ENCODE measurements around the gene DAND5. TPM values are rescaled to one million over a fixed set of nuclear protein-coding genes. Genes with fewer than 3 reads are reported as not detected.

DAND5 gene
- total RNA-seq, 1 donor from 2014 or later, result not detected

DNA sequence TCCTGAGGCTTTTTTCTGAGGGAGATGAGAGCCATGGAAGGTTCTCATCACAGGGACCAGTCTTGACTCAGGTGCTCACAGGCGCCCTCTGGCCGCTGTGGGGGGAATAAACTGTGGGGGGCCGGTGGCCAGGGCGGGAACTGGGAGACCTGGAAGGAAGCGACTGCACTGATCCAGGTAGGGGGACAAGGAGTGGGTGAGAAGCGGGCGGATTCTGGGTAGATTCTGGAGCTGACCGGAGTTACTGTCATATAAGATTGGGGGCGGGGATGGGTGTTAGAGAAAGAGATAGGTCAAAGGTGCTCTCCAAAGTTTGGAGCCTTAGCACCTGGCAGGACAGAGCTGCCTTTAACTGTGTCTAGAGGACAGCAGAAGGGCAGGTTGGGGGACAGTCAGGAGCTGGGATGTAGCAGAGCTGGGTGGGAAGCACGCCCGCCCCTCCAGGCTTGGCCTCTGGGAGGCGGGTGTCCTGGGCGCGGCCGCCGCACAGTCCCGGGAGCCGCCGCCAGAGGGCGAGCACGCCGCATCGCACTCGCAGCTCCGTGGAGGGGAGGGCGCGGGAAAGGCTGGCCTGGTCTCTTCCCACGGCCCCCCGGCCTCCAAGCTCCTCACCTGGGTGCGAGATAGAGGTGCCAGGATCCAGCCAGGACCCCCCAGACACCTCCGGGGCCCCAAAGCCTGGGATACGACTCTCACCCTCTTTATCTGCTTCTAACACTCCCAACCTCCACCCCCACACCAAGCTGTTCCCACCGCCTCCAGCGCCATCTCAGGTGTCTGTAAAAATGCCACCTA, 4.2 kb upstream of the DAND5 start:
- TF ChIP-seq, protein P1, sequence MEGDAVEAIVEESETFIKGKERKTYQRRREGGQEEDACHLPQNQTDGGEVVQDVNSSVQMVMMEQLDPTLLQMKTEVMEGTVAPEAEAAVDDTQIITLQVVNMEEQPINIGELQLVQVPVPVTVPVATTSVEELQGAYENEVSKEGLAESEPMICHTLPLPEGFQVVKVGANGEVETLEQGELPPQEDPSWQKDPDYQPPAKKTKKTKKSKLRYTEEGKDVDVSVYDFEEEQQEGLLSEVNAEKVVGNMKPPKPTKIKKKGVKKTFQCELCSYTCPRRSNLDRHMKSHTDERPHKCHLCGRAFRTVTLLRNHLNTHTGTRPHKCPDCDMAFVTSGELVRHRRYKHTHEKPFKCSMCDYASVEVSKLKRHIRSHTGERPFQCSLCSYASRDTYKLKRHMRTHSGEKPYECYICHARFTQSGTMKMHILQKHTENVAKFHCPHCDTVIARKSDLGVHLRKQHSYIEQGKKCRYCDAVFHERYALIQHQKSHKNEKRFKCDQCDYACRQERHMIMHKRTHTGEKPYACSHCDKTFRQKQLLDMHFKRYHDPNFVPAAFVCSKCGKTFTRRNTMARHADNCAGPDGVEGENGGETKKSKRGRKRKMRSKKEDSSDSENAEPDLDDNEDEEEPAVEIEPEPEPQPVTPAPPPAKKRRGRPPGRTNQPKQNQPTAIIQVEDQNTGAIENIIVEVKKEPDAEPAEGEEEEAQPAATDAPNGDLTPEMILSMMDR (IDR thresholded peaks at IDR 0.05), result peak; percentile 90
- peak overlapping the region; percentile 92 for H3K4me3 Mint-ChIP-seq (ENCODE audit: unreplicated experiment)
- no peaks in the 10 kb centered on the region for H3K36me3 Mint-ChIP-seq (ENCODE audit: unreplicated experiment)
- H3K4me1 Mint-ChIP-seq (ENCODE audit: unreplicated experiment), result peaks cover 18% of the 10 kb centered on the region
- H3K9me3 Mint-ChIP-seq (ENCODE audit: unreplicated experiment), result no peaks in the 10 kb centered on the region
- H3K27ac Mint-ChIP-seq (ENCODE audit: unreplicated experiment), result peak overlapping the region; percentile 79
- H3K27me3 Mint-ChIP-seq (ENCODE audit: unreplicated experiment), result no peaks in the 10 kb centered on the region
- peak; percentile 95 for DNase-seq (ENCODE audit: extremely low spot score, unreplicated experiment)

- Mint-ChIP-seq H3K9me3 (ENCODE audit: unreplicated experiment) (no peaks in the 10 kb centered on the region), H3K4me3 (ENCODE audit: unreplicated experiment) (peak overlapping the region; percentile 59), H3K36me3 (ENCODE audit: unreplicated experiment) (no peaks in the 10 kb centered on the region), H3K4me1 (ENCODE audit: unreplicated experiment) (peaks cover 22% of the 10 kb centered on the region), H3K27ac (ENCODE audit: unreplicated experiment) (no peak overlapping the region), H3K27me3 (ENCODE audit: unreplicated experiment) (no peaks in the 10 kb centered on the region)
- DNase-seq (ENCODE audit: extremely low spot score, unreplicated experiment), result no peak
- TF ChIP-seq, protein P1 (IDR thresholded peaks at IDR 0.05), result no peak
Observed at GRCh38 chr19:12965812-12966135, 3.6 kb upstream of the DAND5 start.

- H3K9me3 Mint-ChIP-seq (ENCODE audit: unreplicated experiment), result no peaks in the 10 kb centered on the region
- H3K27me3 Mint-ChIP-seq (ENCODE audit: unreplicated experiment), result no peaks in the 10 kb centered on the region
- no peak overlapping the region for H3K4me3 Mint-ChIP-seq (ENCODE audit: unreplicated experiment)
- TF ChIP-seq, protein P1 (IDR thresholded peaks at IDR 0.05), result no peak
- H3K27ac Mint-ChIP-seq (ENCODE audit: unreplicated experiment), result no peak overlapping the region
- DNase-seq (ENCODE audit: extremely low spot score, unreplicated experiment), result no peak
- peaks cover 22% of the 10 kb centered on the region for H3K4me1 Mint-ChIP-seq (ENCODE audit: unreplicated experiment)
- no peaks in the 10 kb centered on the region for H3K36me3 Mint-ChIP-seq (ENCODE audit: unreplicated experiment)
Observed at GRCh38 chr19:12967907-12968306, 1.5 kb upstream of the DAND5 start.

- H3K36me3 Mint-ChIP-seq (ENCODE audit: unreplicated experiment), result no peaks in the 10 kb centered on the region
- no peak for DNase-seq (ENCODE audit: extremely low spot score, unreplicated experiment)
- H3K4me3 Mint-ChIP-seq (ENCODE audit: unreplicated experiment), result no peak overlapping the region
- peaks cover 18% of the 10 kb centered on the region for H3K4me1 Mint-ChIP-seq (ENCODE audit: unreplicated experiment)
- no peak overlapping the region for H3K27ac Mint-ChIP-seq (ENCODE audit: unreplicated experiment)
- peaks cover 2% of the 10 kb centered on the region for H3K27me3 Mint-ChIP-seq (ENCODE audit: unreplicated experiment)
- TF ChIP-seq, protein P1 (IDR thresholded peaks at IDR 0.05), result no peak
- no peaks in the 10 kb centered on the region for H3K9me3 Mint-ChIP-seq (ENCODE audit: unreplicated experiment)
Observed at GRCh38 chr19:12970070-12970820, 869 bp downstream of the DAND5 start.

- TF ChIP-seq, protein P1 (IDR thresholded peaks at IDR 0.05), result no peak
- peaks cover 18% of the 10 kb centered on the region for H3K4me1 Mint-ChIP-seq (ENCODE audit: unreplicated experiment)
- H3K4me3 Mint-ChIP-seq (ENCODE audit: unreplicated experiment), result no peak overlapping the region
- H3K27ac Mint-ChIP-seq (ENCODE audit: unreplicated experiment), result no peak overlapping the region
- no peaks in the 10 kb centered on the region for H3K36me3 Mint-ChIP-seq (ENCODE audit: unreplicated experiment)
- no peak for DNase-seq (ENCODE audit: extremely low spot score, unreplicated experiment)
- no peaks in the 10 kb centered on the region for H3K9me3 Mint-ChIP-seq (ENCODE audit: unreplicated experiment)
- H3K27me3 Mint-ChIP-seq (ENCODE audit: unreplicated experiment), result peaks cover 4% of the 10 kb centered on the region
Observed at GRCh38 chr19:12973236-12973635, 3.9 kb downstream of the DAND5 start.
